Endothelial cell of umbilical vein (primary cell): ENCODE measurements around the gene ERGIC2. TPM values are rescaled to one million over a fixed set of nuclear protein-coding genes. Genes with fewer than 3 reads are reported as not detected.

ENCODE experiments used
- BruUV-seq: library from RNA; stranded (reverse); fragments of 400-500 nt; replicated peaks from 2 replicates; lab custom pipeline; 2021; lab: Mats Ljungman, UMichigan
- CTCF ChIA-PET: fragments of 300-600, 350-600 bp; sonication (Branson Sonifier 250); formaldehyde crosslinking; loops from one replicate; lab custom pipeline; 2021; ENCODE audit warnings: antibody characterized with exemption, inconsistent platforms; lab: Charles Lee
- POLR2A ChIA-PET: fragments of 300-600, 350-600 bp; sonication (Branson Sonifier 250); formaldehyde crosslinking; loops from one replicate; lab custom pipeline; 2021; ENCODE audit warnings: antibody characterized with exemption, inconsistent platforms; lab: Charles Lee
- DNase-seq: peaks from one replicate; pipeline ENCODE4 v3.0.0-alpha.2; 2011; ENCODE audit warnings: low read depth, low spot score
- FAIRE-seq: peaks from 2 replicates; lab custom pipeline; 2011; peaks lifted over from hg19 to GRCh38; lab: Jason Lieb, UNC
- H2AFZ ChIP-seq: 2 replicates; pipeline ENCODE4 v1.6.0; 2012; ENCODE audit warnings: low read depth, low read length, control low read depth, inconsistent platforms
- H3K27ac ChIP-seq: 2 replicates; pipeline ENCODE4 v1.5.1; 2011; ENCODE audit warnings: low read depth, mild to moderate bottlenecking, control low read depth, low read length, moderate library complexity; ENCODE audit not compliant: insufficient read depth
- H3K27me3 ChIP-seq, 2 experiments: 2 replicates each; pipeline versions ENCODE4 v1.6.0 to v1.6.1; 2011; ENCODE audit warnings: low read length in 2 of 2, mixed read lengths in 1 of 2; ENCODE audit not compliant: control insufficient read depth in 2 of 2, insufficient read depth in 2 of 2
- H3K36me3 ChIP-seq, 2 experiments: 2 replicates in 1 of 2; 3 replicates in 1 of 2; pipeline ENCODE4 v1.5.1; 2011; ENCODE audit warnings: low read length in 2 of 2, mild to moderate bottlenecking in 1 of 2, moderate library complexity in 1 of 2; ENCODE audit not compliant: control insufficient read depth in 2 of 2, insufficient read depth in 2 of 2; ENCODE audit errors: extremely low read depth in 1 of 2
- H3K4me1 ChIP-seq: 3 replicates; pipeline ENCODE4 v1.5.1; 2011; ENCODE audit warnings: mild to moderate bottlenecking, low read length; ENCODE audit not compliant: control insufficient read depth, insufficient read depth; ENCODE audit errors: extremely low read depth
- H3K4me2 ChIP-seq: 2 replicates; pipeline ENCODE4 v1.6.1; 2011; ENCODE audit warnings: low read length, control low read depth, mixed read lengths; ENCODE audit not compliant: insufficient read depth
- H3K4me3 ChIP-seq, 3 experiments: fragments of 200-600 bp in 1 of 3; sonication (generic), shearing (Covaris generic) in 1 of 3; replicated peaks in 1 of 3; 2 replicates each; pipeline ENCODE4 v1.5.1; 2011 to 2016; ENCODE audit warnings: control low read depth in 3 of 3, low read length in 3 of 3, mild to moderate bottlenecking in 2 of 3, inconsistent platforms in 1 of 3, low read depth in 1 of 3, moderate library complexity in 1 of 3; ENCODE audit not compliant: insufficient read depth in 1 of 3
- H3K79me2 ChIP-seq: 2 replicates; pipeline ENCODE4 v1.6.0; 2012; ENCODE audit warnings: low read length, inconsistent platforms; ENCODE audit not compliant: control insufficient read depth, insufficient read depth
- H3K9ac ChIP-seq: replicated peaks from 2 replicates; pipeline ENCODE3; 2011; ENCODE audit warnings: low read length, control low read depth; ENCODE audit not compliant: insufficient read depth; ENCODE audit errors: extremely low read depth
- H3K9me1 ChIP-seq: replicated peaks from 3 replicates; pipeline ENCODE4 v1.6.0; 2011; ENCODE audit warnings: mild to moderate bottlenecking, low read length; ENCODE audit not compliant: control insufficient read depth, insufficient read depth; ENCODE audit errors: extremely low read depth
- H3K9me3 ChIP-seq: replicated peaks from 2 replicates; pipeline ENCODE4 v1.5.1; 2012; ENCODE audit warnings: low read length, inconsistent platforms; ENCODE audit not compliant: control insufficient read depth, insufficient read depth
- H4K20me1 ChIP-seq: replicated peaks from 2 replicates; pipeline ENCODE3; 2011; ENCODE audit warnings: mild to moderate bottlenecking, low read length; ENCODE audit not compliant: control insufficient read depth, insufficient read depth; ENCODE audit errors: extremely low read depth
- EZH2 ChIP-seq: IDR thresholded peaks from 2 replicates; pipeline ENCODE4 v1.6.1; 2012; ENCODE audit warnings: borderline replicate concordance, low read depth, mild to moderate bottlenecking, moderate library complexity, low read length, inconsistent platforms; ENCODE audit not compliant: severe bottlenecking
- FOS ChIP-seq: IDR thresholded peaks from 2 replicates; pipeline ENCODE4 v1.6.1; 2011; ENCODE audit warnings: mild to moderate bottlenecking, low read length, moderate library complexity, borderline replicate concordance; ENCODE audit not compliant: insufficient read depth
- GATA2 ChIP-seq: IDR thresholded peaks from 2 replicates; pipeline ENCODE4 v1.7.0; 2011; ENCODE audit warnings: low read depth, mild to moderate bottlenecking, moderate library complexity, mixed read lengths, low read length; ENCODE audit not compliant: insufficient read length, insufficient read depth
- JUN ChIP-seq: IDR thresholded peaks from 2 replicates; pipeline ENCODE4 v1.6.1; 2011; ENCODE audit warnings: borderline replicate concordance, low read depth; ENCODE audit not compliant: insufficient read length, insufficient read depth
- MAX ChIP-seq: IDR thresholded peaks from 2 replicates; pipeline ENCODE4 v1.6.1; 2011; ENCODE audit not compliant: insufficient read depth, insufficient read length
- MYC ChIP-seq: IDR thresholded peaks from one replicate; pipeline ENCODE4 v1.6.1; 2011; ENCODE audit warnings: mild to moderate bottlenecking, low read depth, low read length
- POLR2A ChIP-seq: IDR thresholded peaks from 2 replicates; pipeline ENCODE4 v1.6.1; 2012; ENCODE audit warnings: low read depth, mild to moderate bottlenecking, control low read depth, low read length
- POLR2AphosphoS5 ChIP-seq: IDR thresholded peaks from 2 replicates; pipeline ENCODE4 v1.6.1; 2012; ENCODE audit warnings: low read depth, mild to moderate bottlenecking, control low read depth, low read length, moderate library complexity; ENCODE audit not compliant: insufficient read depth
- dilution Hi-C: fragments of 300-500 bp; cut with MboI; formaldehyde crosslinking; loops from one replicate; pipeline ENCODE4 v1.15.0; 2019; ENCODE audit warnings: low sequenced_read_pairs; ENCODE audit not compliant: extremely low pct_ligation_motif_present
- intact Hi-C: fragments of 100-400 bp; cut with micrococcal nuclease; formaldehyde crosslinking; loops from one replicate; pipeline ENCODE4 v1.10.0; 2022
- polyA plus RNA-seq, 4 experiments: library from polyadenylated mRNA; depleted of rRNA in 3 of 4; stranded (reverse) in 3 of 4; unstranded in 1 of 4; fragments of >200 nt; gene quantifications; 2 replicates each; pipeline versions ENCODE4 v1.2.1 to v1.2.3, GENCODE V29; 2011 to 2012; ENCODE audit warnings: missing spikeins in 1 of 4
- total RNA-seq: library from RNA; stranded (reverse); gene quantifications from 2 replicates; pipeline ENCODE4 v1.2.3, GENCODE V29; 2021
- TF ChIP-seq, protein P1 (sequence below), 2 donors: IDR thresholded peaks; 1 replicate in 1 of 2; 2 replicates in 1 of 2; pipeline ENCODE4 v1.5.1; 2011; ENCODE audit warnings: low read length in 2 of 2, mild to moderate bottlenecking in 2 of 2, moderate library complexity in 2 of 2, control low read depth in 1 of 2, inconsistent platforms in 1 of 2, low read depth in 1 of 2; ENCODE audit not compliant: insufficient read depth in 1 of 2; ENCODE audit errors: extremely low read depth in 1 of 2

The ERGIC2 gene
- total and polyA plus RNA-seq, 2 donors (not counting 3 experiments of a cell fraction or from before 2014, with no cell fraction given): 20.3 to 60.6 TPM

DNA sequence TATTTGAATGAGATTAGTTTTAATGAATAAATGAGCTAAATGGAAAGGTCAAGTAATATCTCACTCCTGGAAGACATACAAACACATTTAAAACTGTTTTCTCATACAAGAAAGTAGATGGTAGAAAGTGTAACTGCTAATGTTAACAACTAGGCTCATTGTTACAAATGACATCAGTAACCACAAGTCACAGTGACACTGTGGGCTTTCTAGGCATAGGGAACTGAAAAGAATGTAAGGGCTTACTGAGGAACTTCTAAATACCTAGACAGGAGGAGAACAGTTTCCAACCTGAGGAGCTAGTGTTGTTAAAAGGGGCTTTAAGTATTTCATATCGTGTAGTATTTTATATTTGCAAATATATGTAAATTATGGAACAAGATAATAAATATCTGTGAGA is 17.5 kb upstream of the ERGIC2 start:
- Histone ChIP-seq H3K9me1 (no peaks in the 10 kb centered on the region), H3K27me3 (no peaks in the 10 kb centered on the region), H3K4me1 (no peaks in the 10 kb centered on the region), H2AFZ (no peak overlapping the region), H3K9me3 (no peaks in the 10 kb centered on the region), H3K4me3 (no peak overlapping the region), H3K9ac (no peak overlapping the region), H3K36me3 (no peaks in the 10 kb centered on the region), H3K79me2 (no peaks in the 10 kb centered on the region), H3K27ac (no peak overlapping the region), H3K4me2 (no peak overlapping the region), H4K20me1 (no peaks in the 10 kb centered on the region)
- CTCF ChIA-PET: interaction anchor here (0.7 to 0.9 kb wide), 2 partner anchors 298 to 310 kb away, joined by 3 read pairs; no protein-coding TSS in a partner anchor
- POLR2A ChIA-PET: no interaction called here
- intact Hi-C loops: no loop called here
- BruUV-seq: no TSS peak
- TF ChIP-seq JUN: no peak
- DNase-seq: no peak
- FAIRE-seq: no peak
- dilution Hi-C loops: no loop called here

DNA sequence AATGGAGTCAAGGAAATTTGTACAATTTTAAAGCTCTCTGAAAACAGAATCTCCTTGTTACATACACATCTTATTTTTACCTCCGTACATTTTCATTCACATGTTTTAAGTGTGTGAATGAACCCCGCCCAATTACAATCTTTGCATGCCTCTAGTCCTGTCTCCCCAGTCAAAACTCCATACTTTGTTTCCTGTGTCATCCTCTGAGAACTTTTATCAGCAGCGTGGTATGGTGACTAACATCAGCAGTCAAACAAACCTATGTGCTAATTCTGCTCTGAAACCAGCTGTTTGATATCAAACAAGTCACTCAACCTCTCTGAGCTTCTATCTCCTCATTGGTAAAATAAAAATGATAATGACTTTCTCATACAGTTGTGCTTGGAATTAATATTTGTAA is 15.8 kb upstream of the ERGIC2 start:
- H3K79me2 ChIP-seq: no peaks in the 10 kb centered on the region
- no peaks in the 10 kb centered on the region for H3K9me3 ChIP-seq
- H3K4me3 ChIP-seq: no peak overlapping the region
- H3K9ac ChIP-seq: no peak overlapping the region
- ChIA-PET CTCF (no interaction called here), POLR2A (no interaction called here)
- no peak overlapping the region for H2AFZ ChIP-seq
- H3K9me1 ChIP-seq: no peaks in the 10 kb centered on the region
- no peak overlapping the region for H3K27ac ChIP-seq
- dilution Hi-C loops: no loop called here
- no peaks in the 10 kb centered on the region for H3K36me3 ChIP-seq
- no peak for TF ChIP-seq POLR2AphosphoS5
- no peak for TF ChIP-seq FOS
- no peak for TF ChIP-seq POLR2A
- no peak for TF ChIP-seq JUN
- no peak for TF ChIP-seq GATA2
- TF ChIP-seq, protein P1, sequence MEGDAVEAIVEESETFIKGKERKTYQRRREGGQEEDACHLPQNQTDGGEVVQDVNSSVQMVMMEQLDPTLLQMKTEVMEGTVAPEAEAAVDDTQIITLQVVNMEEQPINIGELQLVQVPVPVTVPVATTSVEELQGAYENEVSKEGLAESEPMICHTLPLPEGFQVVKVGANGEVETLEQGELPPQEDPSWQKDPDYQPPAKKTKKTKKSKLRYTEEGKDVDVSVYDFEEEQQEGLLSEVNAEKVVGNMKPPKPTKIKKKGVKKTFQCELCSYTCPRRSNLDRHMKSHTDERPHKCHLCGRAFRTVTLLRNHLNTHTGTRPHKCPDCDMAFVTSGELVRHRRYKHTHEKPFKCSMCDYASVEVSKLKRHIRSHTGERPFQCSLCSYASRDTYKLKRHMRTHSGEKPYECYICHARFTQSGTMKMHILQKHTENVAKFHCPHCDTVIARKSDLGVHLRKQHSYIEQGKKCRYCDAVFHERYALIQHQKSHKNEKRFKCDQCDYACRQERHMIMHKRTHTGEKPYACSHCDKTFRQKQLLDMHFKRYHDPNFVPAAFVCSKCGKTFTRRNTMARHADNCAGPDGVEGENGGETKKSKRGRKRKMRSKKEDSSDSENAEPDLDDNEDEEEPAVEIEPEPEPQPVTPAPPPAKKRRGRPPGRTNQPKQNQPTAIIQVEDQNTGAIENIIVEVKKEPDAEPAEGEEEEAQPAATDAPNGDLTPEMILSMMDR (IDR thresholded peaks at IDR 0.05; ENCODE audit: extremely low read depth in 1 of 2, insufficient read depth in 1 of 2, low read depth in 1 of 2, low read length in 2 of 2): no peak
- no peak for TF ChIP-seq MYC
- no peak for TF ChIP-seq EZH2
- TF ChIP-seq MAX: no peak
- intact Hi-C loops: no loop called here
- no peaks in the 10 kb centered on the region for H4K20me1 ChIP-seq
- no peak overlapping the region for H3K4me2 ChIP-seq
- no peaks in the 10 kb centered on the region for H3K4me1 ChIP-seq
- FAIRE-seq: no peak
- no peaks in the 10 kb centered on the region for H3K27me3 ChIP-seq
- BruUV-seq: no TSS peak
- no peak for DNase-seq
